SK-N-MC (cell line): ENCODE results near the gene CGNL1.

Source experiments
- EZH2 ChIP-seq: fragments of 200-600 bp; sonication (generic); IDR thresholded peaks from one replicate; pipeline ENCODE4 v1.6.1; 2017; ENCODE audit warnings: antibody characterized with exemption
- FOXP2 ChIP-seq: optimal IDR thresholded peaks from 2 replicates; pipeline ENCODE3; 2011; ENCODE audit warnings: mild to moderate bottlenecking, moderate library complexity; ENCODE audit not compliant: insufficient read depth; ENCODE audit errors: extremely low read length, control extremely low read depth
- POLR2AphosphoS5 ChIP-seq: IDR thresholded peaks from 2 replicates; pipeline ENCODE4 v1.6.1; 2012; ENCODE audit warnings: mild to moderate bottlenecking, low read depth, low read length, borderline replicate concordance

DNA sequence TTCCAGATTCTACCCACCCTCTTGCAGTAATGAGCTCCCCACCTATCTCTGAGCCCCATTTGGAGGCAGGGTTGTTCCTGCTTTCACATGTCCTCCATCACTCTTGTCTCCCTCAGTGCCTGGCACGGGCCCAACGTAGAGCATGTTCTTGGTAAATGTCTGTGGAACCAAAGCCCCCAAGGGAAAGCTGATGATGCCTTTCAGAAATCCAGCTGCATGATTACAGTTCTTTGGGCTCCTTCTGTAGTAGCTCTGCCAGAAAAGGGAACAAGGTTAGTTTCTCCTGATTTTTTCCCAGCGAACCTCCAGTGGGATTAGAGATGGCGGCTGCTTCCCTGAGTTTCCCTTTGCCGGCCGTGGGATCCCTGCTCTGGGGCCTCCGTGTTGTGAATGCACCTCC, 39.3 kb downstream of the CGNL1 start:
- TF ChIP-seq EZH2 = no peak
- TF ChIP-seq POLR2AphosphoS5 = no peak
- no peak for TF ChIP-seq FOXP2
